HEK293 (cell line): ENCODE results near the gene FRMD4A.

ENCODE experiments used
- CTCF ChIA-PET: fragments of 350-600 bp; formaldehyde crosslinking; extraction: SDS; loops from one replicate; lab custom pipeline; 2021; ENCODE audit warnings: antibody characterized with exemption; lab: Yijun Ruan, JAX
- POLR2A ChIA-PET: fragments of 300-600 bp; formaldehyde crosslinking; extraction: SDS; loops from one replicate; lab custom pipeline; 2020; ENCODE audit warnings: antibody characterized with exemption, inconsistent platforms; lab: Yijun Ruan, JAX
- H3K27ac ChIP-seq: fragments of 200-500 bp; sonication (Bioruptor generic); 2 replicates; pipeline ENCODE4 v1.5.1; 2014; ENCODE audit warnings: low read depth, low read length, control low read depth, inconsistent platforms; ENCODE audit errors: extremely low read depth
- H3K36me3 ChIP-seq, 2 experiments: fragments of 200-500 bp in 1 of 2; sonication (Bioruptor generic) in 1 of 2; 1 replicate in 1 of 2; 2 replicates in 1 of 2; pipeline ENCODE4 v1.5.1; 2014 to 2017; ENCODE audit warnings: inconsistent platforms in 2 of 2, low read length in 2 of 2; ENCODE audit not compliant: control insufficient read depth in 2 of 2, insufficient read depth in 1 of 2
- H3K4me1 ChIP-seq: fragments of 200-500 bp; sonication (Bioruptor generic); 2 replicates; pipeline ENCODE4 v1.5.1; 2014; ENCODE audit warnings: mild to moderate bottlenecking, low read length, inconsistent platforms; ENCODE audit not compliant: control insufficient read depth, insufficient read depth
- H3K4me3 ChIP-seq: 2 replicates; pipeline ENCODE4 v1.5.1; 2011; ENCODE audit warnings: low read depth, mild to moderate bottlenecking, control low read depth, low read length, moderate library complexity
- H3K9me3 ChIP-seq: fragments of 200-500 bp; sonication (Bioruptor generic); 2 replicates; pipeline ENCODE4 v1.5.1; 2014; ENCODE audit warnings: low read depth, low read length, inconsistent platforms; ENCODE audit not compliant: control insufficient read depth, insufficient read depth
- BCL11A ChIP-seq: fragments of 450-650 bp; formaldehyde crosslinking; IDR thresholded peaks from 2 replicates; pipeline ENCODE4 v1.5.1; 2016; ENCODE audit warnings: low read depth, missing biosample characterization, missing genetic modification characterization
- BCL11B ChIP-seq: fragments of 450-650 bp; formaldehyde crosslinking; IDR thresholded peaks from 2 replicates; pipeline ENCODE4 v1.5.1; 2016; ENCODE audit warnings: low read depth, missing biosample characterization, missing genetic modification characterization
- MYNN ChIP-seq: fragments of 450-650 bp; formaldehyde crosslinking; IDR thresholded peaks from 2 replicates; pipeline ENCODE4 v1.5.1; 2016; ENCODE audit warnings: missing biosample characterization, missing genetic modification characterization, borderline replicate concordance
- TCF7L2 ChIP-seq: IDR thresholded peaks from 2 replicates; pipeline ENCODE4 v1.6.1; 2011; ENCODE audit warnings: low read depth, mild to moderate bottlenecking, inconsistent platforms, low read length, moderate library complexity, borderline replicate concordance
- ZNF24 ChIP-seq: fragments of 450-650 bp; formaldehyde crosslinking; IDR thresholded peaks from 2 replicates; pipeline ENCODE4 v1.5.1; 2016; ENCODE audit warnings: missing biosample characterization, missing genetic modification characterization
- ZNF324 ChIP-seq: fragments of 450-650 bp; formaldehyde crosslinking; IDR thresholded peaks from 2 replicates; pipeline ENCODE4 v1.5.1; 2016; ENCODE audit warnings: missing biosample characterization, missing genetic modification characterization
- ZNF350 ChIP-seq: fragments of 450-650 bp; formaldehyde crosslinking; IDR thresholded peaks from 2 replicates; pipeline ENCODE4 v1.5.0; 2017; ENCODE audit warnings: missing biosample characterization, mild to moderate bottlenecking, missing genetic modification characterization
- ZNF433 ChIP-seq: fragments of 450-650 bp; formaldehyde crosslinking; IDR thresholded peaks from 2 replicates; pipeline ENCODE4 v1.5.1; 2016; ENCODE audit warnings: missing biosample characterization, missing genetic modification characterization, low read depth
- ZNF501 ChIP-seq: fragments of 450-650 bp; formaldehyde crosslinking; IDR thresholded peaks from 2 replicates; pipeline ENCODE4 v1.5.1; 2016; ENCODE audit warnings: missing biosample characterization, missing genetic modification characterization
- ZNF514 ChIP-seq: fragments of 450-650 bp; formaldehyde crosslinking; IDR thresholded peaks from 2 replicates; pipeline ENCODE4 v1.5.1; 2016; ENCODE audit warnings: missing biosample characterization, missing genetic modification characterization
- ZNF549 ChIP-seq: fragments of 450-650 bp; IDR thresholded peaks from 2 replicates; pipeline ENCODE4 v1.5.1; 2018; ENCODE audit warnings: missing biosample characterization, missing genetic modification characterization, mild to moderate bottlenecking, inconsistent platforms, moderate library complexity
- ZNF560 ChIP-seq: fragments of 450-650 bp; formaldehyde crosslinking; IDR thresholded peaks from 2 replicates; pipeline ENCODE4 v1.5.1; 2017; ENCODE audit warnings: missing biosample characterization, missing genetic modification characterization, borderline replicate concordance
- ZNF571 ChIP-seq: fragments of 450-650 bp; formaldehyde crosslinking; IDR thresholded peaks from 2 replicates; pipeline ENCODE4 v1.5.0; 2017; ENCODE audit warnings: missing biosample characterization, missing genetic modification characterization
- ZNF580 ChIP-seq: fragments of 450-650 bp; formaldehyde crosslinking; IDR thresholded peaks from 2 replicates; pipeline ENCODE4 v1.5.1; 2016; ENCODE audit warnings: missing biosample characterization, missing genetic modification characterization
- ZNF701 ChIP-seq: fragments of 450-650 bp; formaldehyde crosslinking; IDR thresholded peaks from 2 replicates; pipeline ENCODE4 v1.5.1; 2016; ENCODE audit warnings: missing biosample characterization, missing genetic modification characterization
- ZNF707 ChIP-seq: fragments of 450-650 bp; formaldehyde crosslinking; IDR thresholded peaks from 2 replicates; pipeline ENCODE4 v1.5.1; 2016; ENCODE audit warnings: missing biosample characterization, missing genetic modification characterization
- ZNF76 ChIP-seq: fragments of 450-650 bp; formaldehyde crosslinking; IDR thresholded peaks from 2 replicates; pipeline ENCODE4; 2016; ENCODE audit warnings: low read depth, missing biosample characterization, missing genetic modification characterization, borderline replicate concordance
- ZNF777 ChIP-seq: fragments of 450-650 bp; formaldehyde crosslinking; IDR thresholded peaks from 2 replicates; pipeline ENCODE4 v1.5.1; 2017; ENCODE audit warnings: missing biosample characterization, missing genetic modification characterization, borderline replicate concordance
- ZNF837 ChIP-seq: fragments of 450-650 bp; formaldehyde crosslinking; IDR thresholded peaks from 2 replicates; pipeline ENCODE4 v1.5.1; 2016; ENCODE audit warnings: missing biosample characterization, missing genetic modification characterization
- ZSCAN30 ChIP-seq: fragments of 450-650 bp; IDR thresholded peaks from 2 replicates; pipeline ENCODE4 v1.5.1; 2018; ENCODE audit warnings: missing biosample characterization, mild to moderate bottlenecking, missing genetic modification characterization, moderate library complexity
- TF ChIP-seq, protein P1 (sequence below): fragments of 450-650 bp; formaldehyde crosslinking; IDR thresholded peaks from 2 replicates; pipeline ENCODE4 v1.5.1; 2016; ENCODE audit warnings: missing biosample characterization, missing genetic modification characterization
- TF ChIP-seq, protein P2 (sequence below): fragments of 450-650 bp; formaldehyde crosslinking; IDR thresholded peaks from 2 replicates; pipeline ENCODE4 v1.5.1; 2016; ENCODE audit warnings: missing biosample characterization, missing genetic modification characterization

FRMD4A gene

DNA sequence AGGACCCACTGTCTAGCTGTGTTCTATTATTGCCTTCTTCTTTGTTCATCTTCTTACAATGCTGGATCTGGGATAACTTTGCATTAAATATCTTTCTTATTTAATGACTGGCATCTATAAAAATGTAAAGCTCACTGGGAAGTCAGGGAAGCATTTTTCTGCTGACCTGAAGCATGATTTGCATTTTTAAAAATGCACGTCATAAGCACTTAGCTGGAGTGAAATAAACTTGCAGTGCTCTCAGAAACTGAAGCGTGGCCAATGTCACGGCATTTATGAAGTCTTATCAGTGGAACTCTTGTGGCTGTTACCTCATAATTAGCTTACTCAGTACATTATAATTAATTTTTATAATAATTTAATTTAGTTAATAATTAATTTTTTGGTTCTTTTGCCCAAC lies 59.1 kb downstream of the FRMD4A start:
- CTCF ChIA-PET = no interaction called here
- TF ChIP-seq ZNF24 (no peak), BCL11A (tag by site-specific recombination) (no peak), ZNF777 (no peak), ZNF433 (tag by site-specific recombination) (no peak), ZNF324 (no peak), ZNF549 (tag by site-specific recombination) (no peak), ZNF571 (tag by site-specific recombination) (no peak), ZNF580 (tag by site-specific recombination) (no peak), ZNF350 (tag by site-specific recombination) (no peak), BCL11B (tag by site-specific recombination) (no peak), MYNN (tag by site-specific recombination) (no peak), ZSCAN30 (tag by site-specific recombination) (no peak)
- TF ChIP-seq, protein P1, sequence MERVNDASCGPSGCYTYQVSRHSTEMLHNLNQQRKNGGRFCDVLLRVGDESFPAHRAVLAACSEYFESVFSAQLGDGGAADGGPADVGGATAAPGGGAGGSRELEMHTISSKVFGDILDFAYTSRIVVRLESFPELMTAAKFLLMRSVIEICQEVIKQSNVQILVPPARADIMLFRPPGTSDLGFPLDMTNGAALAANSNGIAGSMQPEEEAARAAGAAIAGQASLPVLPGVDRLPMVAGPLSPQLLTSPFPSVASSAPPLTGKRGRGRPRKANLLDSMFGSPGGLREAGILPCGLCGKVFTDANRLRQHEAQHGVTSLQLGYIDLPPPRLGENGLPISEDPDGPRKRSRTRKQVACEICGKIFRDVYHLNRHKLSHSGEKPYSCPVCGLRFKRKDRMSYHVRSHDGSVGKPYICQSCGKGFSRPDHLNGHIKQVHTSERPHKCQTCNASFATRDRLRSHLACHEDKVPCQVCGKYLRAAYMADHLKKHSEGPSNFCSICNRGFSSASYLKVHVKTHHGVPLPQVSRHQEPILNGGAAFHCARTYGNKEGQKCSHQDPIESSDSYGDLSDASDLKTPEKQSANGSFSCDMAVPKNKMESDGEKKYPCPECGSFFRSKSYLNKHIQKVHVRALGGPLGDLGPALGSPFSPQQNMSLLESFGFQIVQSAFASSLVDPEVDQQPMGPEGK (tag by site-specific recombination) = no peak
- POLR2A ChIA-PET = no interaction called here
- Histone ChIP-seq H3K4me1 (no peaks in the 10 kb centered on the region), H3K4me3 (no peak overlapping the region), H3K9me3 (no peaks in the 10 kb centered on the region), H3K27ac (no peak overlapping the region), H3K36me3 (no peaks in the 10 kb centered on the region)

GRCh38 chr10:14270370-14270769 lies 60.4 kb downstream of the FRMD4A start:
- Histone ChIP-seq H3K9me3 (no peaks in the 10 kb centered on the region), H3K27ac (no peak overlapping the region), H3K36me3 (no peaks in the 10 kb centered on the region), H3K4me1 (no peaks in the 10 kb centered on the region), H3K4me3 (no peak overlapping the region)
- TF ChIP-seq ZNF701 (tag by site-specific recombination) = no peak
- POLR2A ChIA-PET = no interaction called here
- CTCF ChIA-PET = interaction anchor here (0.6 kb wide), 1 partner anchor 483 kb away, joined by 5 read pairs; no protein-coding TSS in a partner anchor

GRCh38 chr10:14265709-14266108 lies 65.0 kb downstream of the FRMD4A start:
- TF ChIP-seq ZNF837 (tag by site-specific recombination) = no peak
- TF ChIP-seq TCF7L2 = no peak
- no peak for TF ChIP-seq ZNF560 (tag by site-specific recombination)
- TF ChIP-seq ZNF76 (tag by site-specific recombination) = no peak
- TF ChIP-seq ZNF324 = no peak
- TF ChIP-seq, protein P2, sequence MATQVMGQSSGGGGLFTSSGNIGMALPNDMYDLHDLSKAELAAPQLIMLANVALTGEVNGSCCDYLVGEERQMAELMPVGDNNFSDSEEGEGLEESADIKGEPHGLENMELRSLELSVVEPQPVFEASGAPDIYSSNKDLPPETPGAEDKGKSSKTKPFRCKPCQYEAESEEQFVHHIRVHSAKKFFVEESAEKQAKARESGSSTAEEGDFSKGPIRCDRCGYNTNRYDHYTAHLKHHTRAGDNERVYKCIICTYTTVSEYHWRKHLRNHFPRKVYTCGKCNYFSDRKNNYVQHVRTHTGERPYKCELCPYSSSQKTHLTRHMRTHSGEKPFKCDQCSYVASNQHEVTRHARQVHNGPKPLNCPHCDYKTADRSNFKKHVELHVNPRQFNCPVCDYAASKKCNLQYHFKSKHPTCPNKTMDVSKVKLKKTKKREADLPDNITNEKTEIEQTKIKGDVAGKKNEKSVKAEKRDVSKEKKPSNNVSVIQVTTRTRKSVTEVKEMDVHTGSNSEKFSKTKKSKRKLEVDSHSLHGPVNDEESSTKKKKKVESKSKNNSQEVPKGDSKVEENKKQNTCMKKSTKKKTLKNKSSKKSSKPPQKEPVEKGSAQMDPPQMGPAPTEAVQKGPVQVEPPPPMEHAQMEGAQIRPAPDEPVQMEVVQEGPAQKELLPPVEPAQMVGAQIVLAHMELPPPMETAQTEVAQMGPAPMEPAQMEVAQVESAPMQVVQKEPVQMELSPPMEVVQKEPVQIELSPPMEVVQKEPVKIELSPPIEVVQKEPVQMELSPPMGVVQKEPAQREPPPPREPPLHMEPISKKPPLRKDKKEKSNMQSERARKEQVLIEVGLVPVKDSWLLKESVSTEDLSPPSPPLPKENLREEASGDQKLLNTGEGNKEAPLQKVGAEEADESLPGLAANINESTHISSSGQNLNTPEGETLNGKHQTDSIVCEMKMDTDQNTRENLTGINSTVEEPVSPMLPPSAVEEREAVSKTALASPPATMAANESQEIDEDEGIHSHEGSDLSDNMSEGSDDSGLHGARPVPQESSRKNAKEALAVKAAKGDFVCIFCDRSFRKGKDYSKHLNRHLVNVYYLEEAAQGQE (tag by site-specific recombination) = no peak
- TF ChIP-seq ZNF514 (tag by site-specific recombination) = no peak
- TF ChIP-seq ZNF501 (tag by site-specific recombination) = no peak
- TF ChIP-seq ZNF707 (tag by site-specific recombination) = no peak
- TF ChIP-seq, all 188 proteins: peak for 0
- POLR2A ChIA-PET = no interaction called here
- H3K4me1 ChIP-seq = no peaks in the 10 kb centered on the region
- no peak overlapping the region for H3K27ac ChIP-seq
- H3K36me3 ChIP-seq = no peaks in the 10 kb centered on the region
- CTCF ChIA-PET = no interaction called here
- no peak overlapping the region for H3K4me3 ChIP-seq
- no peaks in the 10 kb centered on the region for H3K9me3 ChIP-seq
